HepG2 (cell line): ENCODE measurements around the gene PNPLA2. TPM values are rescaled to one million over a fixed set of nuclear protein-coding genes. Genes with fewer than 3 reads are reported as not detected.

Source experiments
- ATAC-seq: fragments of 200-7000 bp; cut with Tn5 transposase; 3 replicates; pipeline ENCODE4 v1.9.1; 2020; ENCODE audit warnings: mild to moderate bottlenecking, moderate library complexity
- BruUV-seq: library from RNA; stranded (reverse); fragments of 400-500 nt; replicated peaks from 2 replicates; lab custom pipeline; 2021; lab: Mats Ljungman, UMichigan
- CTCF ChIA-PET: fragments of 300-600 bp; formaldehyde crosslinking; extraction: SDS; loops from one replicate; lab custom pipeline; 2021; ENCODE audit warnings: low total read pairs, inconsistent platforms, low intra/inter-chr PET ratio; lab: Yijun Ruan, JAX
- POLR2A ChIA-PET: fragments of 350-600 bp; sonication (Branson Sonifier 250); formaldehyde crosslinking; loops from one replicate; lab custom pipeline; 2020; ENCODE audit warnings: antibody characterized with exemption, inconsistent platforms; lab: Yijun Ruan, JAX
- DNase-seq: peaks from one replicate; pipeline ENCODE4 v3.0.0-alpha.2; 2015; ENCODE audit warnings: low spot score
- FAIRE-seq: peaks from 3 replicates; lab custom pipeline; 2011; peaks lifted over from hg19 to GRCh38; lab: Jason Lieb, UNC
- H2AFZ ChIP-seq: one replicate; pipeline ENCODE4 v1.6.1; 2011; ENCODE audit warnings: low read length, inconsistent platforms
- H3K27ac ChIP-seq: fragments of 300-600 bp; 3 replicates; pipeline ENCODE4 v1.8.0; 2011; ENCODE audit warnings: mixed run types, mild to moderate bottlenecking, mixed read lengths, low read length, inconsistent platforms; ENCODE audit not compliant: insufficient read depth; ENCODE audit errors: extremely low read length
- H3K27me3 ChIP-seq, 2 experiments: fragments of 200-600 bp in 1 of 2; 2 replicates in 1 of 2; 3 replicates in 1 of 2; pipeline versions ENCODE4 v1.6.0 to v1.8.0; 2011; ENCODE audit warnings: low read length in 2 of 2, mild to moderate bottlenecking in 2 of 2, moderate library complexity in 2 of 2, inconsistent platforms in 1 of 2; ENCODE audit not compliant: insufficient read depth in 2 of 2, control insufficient read depth in 1 of 2
- H3K36me3 ChIP-seq, 2 experiments: fragments of 200-600 bp in 1 of 2; replicated peaks in 1 of 2; 2 replicates in 1 of 2; 3 replicates in 1 of 2; pipeline versions ENCODE4 v1.5.1 to v1.8.0; 2011; ENCODE audit warnings: low read length in 2 of 2, inconsistent platforms in 1 of 2; ENCODE audit not compliant: insufficient read depth in 2 of 2, control insufficient read depth in 1 of 2
- H3K4me1 ChIP-seq: 2 replicates; pipeline ENCODE4 v1.5.1; 2012; ENCODE audit warnings: low read length, inconsistent platforms; ENCODE audit not compliant: insufficient read depth
- H3K4me2 ChIP-seq: 2 replicates; pipeline ENCODE4 v1.6.0; 2011; ENCODE audit warnings: low read depth, low read length, inconsistent platforms
- H3K4me3 ChIP-seq, 3 experiments: fragments of 200-600 bp in 1 of 3; sonication (generic), shearing (Covaris generic) in 1 of 3; replicated peaks in 1 of 3; 2 replicates each; pipeline ENCODE4 v1.5.1; 2011 to 2016; ENCODE audit warnings: low read length in 3 of 3, inconsistent platforms in 2 of 3, low read depth in 2 of 3, mild to moderate bottlenecking in 2 of 3, control low read depth in 1 of 3, mixed read lengths in 1 of 3; ENCODE audit not compliant: insufficient read depth in 1 of 3
- H3K79me2 ChIP-seq: one replicate; pipeline ENCODE4 v1.6.1; 2011; ENCODE audit warnings: low read length, inconsistent platforms; ENCODE audit not compliant: insufficient read depth
- H3K9ac ChIP-seq: 2 replicates; pipeline ENCODE4 v1.6.0; 2011; ENCODE audit warnings: mild to moderate bottlenecking, low read depth, low read length, inconsistent platforms; ENCODE audit not compliant: insufficient read depth
- H3K9me3 ChIP-seq: 2 replicates; pipeline ENCODE4 v1.5.1; 2012; ENCODE audit warnings: mild to moderate bottlenecking, low read length
- H4K20me1 ChIP-seq: 2 replicates; pipeline ENCODE4 v1.6.0; 2011; ENCODE audit warnings: inconsistent platforms, mild to moderate bottlenecking, low read length, moderate library complexity; ENCODE audit not compliant: insufficient read depth
- AGO2 ChIP-seq: fragments of 200-400 bp; formaldehyde crosslinking; optimal IDR thresholded peaks from 2 replicates; pipeline ENCODE3; 2017; ENCODE audit warnings: mild to moderate bottlenecking, low read depth, low read length, moderate library complexity
- AKAP8 ChIP-seq: sonication (generic); formaldehyde crosslinking; IDR thresholded peaks from 2 replicates; pipeline ENCODE4 v1.5.1; 2020; ENCODE audit warnings: mild to moderate bottlenecking, missing genetic modification reagents
- ETV6 ChIP-seq: sonication (generic); formaldehyde crosslinking; conservative IDR thresholded peaks from 2 replicates; pipeline ENCODE4 v1.4.0; 2020; ENCODE audit warnings: missing genetic modification reagents
- FOXM1 ChIP-seq: sonication (generic); formaldehyde crosslinking; IDR thresholded peaks from 2 replicates; pipeline ENCODE4 v1.5.0; 2020; ENCODE audit warnings: missing genetic modification reagents
- HBP1 ChIP-seq: IDR thresholded peaks from 2 replicates; pipeline ENCODE4 v1.6.1; 2016; ENCODE audit warnings: low read depth, control low read depth
- HNRNPL ChIP-seq: fragments of 200-400 bp; formaldehyde crosslinking; IDR thresholded peaks from 2 replicates; pipeline ENCODE4 v1.6.1; 2017; ENCODE audit warnings: mild to moderate bottlenecking, low read depth, low read length
- NR3C1 ChIP-seq: sonication (generic); formaldehyde crosslinking; IDR thresholded peaks from 2 replicates; pipeline ENCODE4 v1.4.0; 2020; ENCODE audit warnings: missing genetic modification reagents
- RBFOX2 ChIP-seq: fragments of 200-400 bp; formaldehyde crosslinking; IDR thresholded peaks from 2 replicates; pipeline ENCODE4 v1.6.1; 2017; ENCODE audit warnings: low read depth, mild to moderate bottlenecking, low read length
- ZNF263 ChIP-seq: sonication (generic); formaldehyde crosslinking; IDR thresholded peaks from 2 replicates; pipeline ENCODE4 v1.4.0; 2020; ENCODE audit warnings: missing genetic modification reagents
- WGBS: methylation state at CpG from one replicate; pipeline ENCODE4 v1.1.6; 2017; ENCODE audit warnings: low lambda C conversion rate; 5-methylcytosine and 5-hydroxymethylcytosine counted together
- in situ Hi-C: cut with HindIII; loops from 2 replicates; pipeline ENCODE4 v1.10.0; 2017; ENCODE audit warnings: low pct_unique_long_range_greater_than_20kb; ENCODE audit not compliant: extremely low pct_ligation_motif_present
- intact Hi-C: fragments of 100-400 bp; cut with micrococcal nuclease; formaldehyde crosslinking; loops from one replicate; pipeline ENCODE4 v1.10.0; 2022; ENCODE audit not compliant: unreplicated experiment
- polyA plus RNA-seq, 8 experiments: library from polyadenylated mRNA; depleted of rRNA in 3 of 8; stranded (reverse) in 7 of 8; unstranded in 1 of 8; fragments of >200 nt; fragmentation: Illumina TruSeq in 4 of 8; extraction: Trizol in 4 of 8; gene quantifications; 2 replicates each; pipeline versions ENCODE4 v1.2.1 to v1.2.3, GENCODE V29; 2011 to 2016; ENCODE audit warnings: low read depth in 4 of 8, missing spikeins in 1 of 8, mixed read lengths in 1 of 8; ENCODE audit not compliant: insufficient read depth in 1 of 8
- total RNA-seq, 5 experiments: library from RNA; depleted of rRNA; stranded (reverse); fragments of >200 nt; fragmentation: Illumina TruSeq; extraction: Trizol; gene quantifications; 2 replicates each; pipeline ENCODE4 v1.2.3, GENCODE V29; 2016; ENCODE audit warnings: low read depth in 1 of 5

The PNPLA2 gene
- total and polyA plus RNA-seq, 2 of the 13 experiments (the other 11 are each of a cell fraction or from before 2014, with no cell fraction given): 10.5 to 43.2 TPM

GRCh38 chr11:771617-772204, 47.0 kb upstream of the PNPLA2 start:
- Histone ChIP-seq H2AFZ (no peak overlapping the region), H3K79me2 (peaks cover 30% of the 10 kb centered on the region), H3K4me3 (no peak overlapping the region), H3K27me3 (no peaks in the 10 kb centered on the region), H3K27ac (no peak overlapping the region), H4K20me1 (peaks cover 6% of the 10 kb centered on the region), H3K4me1 (peaks cover 40% of the 10 kb centered on the region), H3K4me2 (no peak overlapping the region), H3K9ac (no peak overlapping the region), H3K36me3 (peaks cover 20 to 38% of the 10 kb centered on the region in 2 experiments; a peak in 4 of 5 replicates), H3K9me3 (no peaks in the 10 kb centered on the region)
- DNase-seq (no peak), ATAC-seq (peak; percentile 2; the same call in 1 of the 3 replicates), FAIRE-seq (no peak)
- ChIA-PET CTCF (no interaction called here), POLR2A (no interaction called here)
- TF ChIP-seq ETV6 (CRISPR knock-in tag): no peak
- peak; percentile 78; the same call in 1 of the 2 replicates for TF ChIP-seq ZNF263 (CRISPR knock-in tag)
- no peak for TF ChIP-seq FOXM1
- 0 out of 2 replicates have a peak, but pooled peaks have one; percentile 18 for TF ChIP-seq AKAP8 (CRISPR knock-in tag)
- in situ Hi-C loops: no loop called here
- 95% methylated on average over 7 of the region's 15 CpGs for WGBS
- BruUV-seq: no TSS peak
- intact Hi-C loops: no loop called here

GRCh38 chr11:772429-773390, 46.0 kb upstream of the PNPLA2 start:
- no peak overlapping the region for H3K9ac ChIP-seq
- peaks cover 6% of the 10 kb centered on the region for H4K20me1 ChIP-seq
- 87% methylated on average over 15 of the region's 34 CpGs for WGBS
- in situ Hi-C loops: no loop called here
- no peak overlapping the region for H2AFZ ChIP-seq
- H3K4me3 ChIP-seq: no peak overlapping the region
- no peaks in the 10 kb centered on the region for H3K9me3 ChIP-seq
- CTCF ChIA-PET: no interaction called here
- BruUV-seq: no TSS peak
- peak; percentile 52; the same call in 1 of the 2 replicates for TF ChIP-seq RBFOX2
- peak; percentile 40 for TF ChIP-seq AGO2
- TF ChIP-seq HNRNPL: 0 out of 2 replicates have a peak, but pooled peaks have one; percentile 39
- TF ChIP-seq HBP1: no peak
- TF ChIP-seq NR3C1 (CRISPR knock-in tag): no peak
- no peak for ATAC-seq
- peaks cover 32% of the 10 kb centered on the region for H3K79me2 ChIP-seq
- H3K4me2 ChIP-seq: no peak overlapping the region
- H3K4me1 ChIP-seq: peaks cover 40% of the 10 kb centered on the region
- H3K27ac ChIP-seq: no peak overlapping the region
- intact Hi-C loops: no loop called here
- peaks cover 19 to 37% of the 10 kb centered on the region in 2 experiments; a peak in 4 of 5 replicates for H3K36me3 ChIP-seq
- POLR2A ChIA-PET: interaction anchor here (1.2 kb wide), 1 partner anchor 47 kb away, joined by 3 read pairs; no protein-coding TSS in a partner anchor
- DNase-seq: no peak
- H3K27me3 ChIP-seq: no peaks in the 10 kb centered on the region
- no peak for FAIRE-seq
